SH-SY5Y (cell line): ENCODE results near the gene PSMC4.

Experiments used
- GATA2 ChIP-seq: IDR thresholded peaks from 2 replicates; pipeline ENCODE4 v1.6.1; 2011; ENCODE audit warnings: mild to moderate bottlenecking, low read depth, low read length
- GATA3 ChIP-seq: IDR thresholded peaks from 2 replicates; pipeline ENCODE4 v1.6.1; 2011; ENCODE audit warnings: low read depth, mild to moderate bottlenecking, low read length, moderate library complexity

DNA sequence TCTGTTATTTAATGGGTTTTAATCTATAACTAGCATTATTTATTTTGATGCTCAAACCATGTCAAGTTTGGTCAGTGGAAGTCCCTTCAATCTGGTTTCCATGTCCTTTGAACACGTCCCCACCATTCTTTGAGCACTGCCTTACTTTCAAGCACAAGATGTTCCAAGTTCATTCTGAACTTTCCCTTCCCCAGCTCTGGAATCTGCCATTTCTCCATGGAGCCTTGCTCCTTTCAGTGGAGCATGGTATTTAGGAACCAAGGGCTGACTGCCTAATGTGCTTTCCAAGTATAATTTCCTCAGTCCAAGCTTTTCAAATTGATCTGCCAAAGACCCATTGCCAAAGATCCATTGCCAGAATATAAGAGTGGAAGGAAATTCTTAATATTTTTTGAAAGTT, 24.8 kb downstream of the PSMC4 start:
- TF ChIP-seq GATA2: no peak
- TF ChIP-seq GATA3: no peak
